Retina (tissue), 1 donor: ENCODE results near the gene HMSD.

Experiments
- DNase-seq: peaks from one replicate; pipeline ENCODE4 v3.0.0-alpha.2; 2016

HMSD gene

GRCh38 chr18:63960891-63961290, 11.8 kb downstream of the HMSD start:
- DNase-seq: no peak

- no peak for DNase-seq
Measured at GRCh38 chr18:63961435-63961980, 12.4 kb downstream of the HMSD start.

GRCh38 chr18:63962137-63962536, 13.0 kb downstream of the HMSD start:
- DNase-seq: no peak

DNA sequence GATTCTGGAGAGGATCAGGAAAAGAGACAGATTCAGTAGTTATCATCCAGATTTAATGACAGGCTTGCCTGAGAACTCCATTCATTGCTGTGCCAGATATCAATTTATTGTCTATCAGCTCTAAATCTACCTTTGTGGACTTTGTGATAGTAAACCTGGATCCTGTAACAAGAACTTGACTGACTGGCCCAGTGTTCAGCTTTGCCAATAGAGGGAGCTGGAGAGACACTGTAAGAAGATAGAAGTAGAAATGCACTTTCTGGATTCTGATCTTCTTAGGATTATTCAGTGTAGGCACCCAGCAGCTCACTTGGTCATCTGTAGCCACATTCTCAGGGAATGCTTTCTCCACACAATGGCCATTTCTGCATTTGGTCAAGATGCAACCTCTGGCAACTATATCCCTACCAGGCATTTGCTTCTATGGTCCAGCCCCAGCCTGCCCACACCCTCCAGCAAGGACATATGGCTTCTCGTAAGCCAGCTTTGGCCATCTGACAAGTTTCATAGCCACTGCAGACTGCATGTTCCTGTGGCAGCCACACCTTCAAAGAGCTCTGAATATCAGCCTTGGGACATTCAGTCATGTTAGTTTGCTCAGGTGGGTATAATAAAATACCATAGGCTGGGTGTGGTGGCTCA, 14.6 kb downstream of the HMSD start:
- DNase-seq: no peak

- DNase-seq: no peak
Measured at GRCh38 chr18:63964908-63965307, 15.8 kb downstream of the HMSD start.

- DNase-seq: no peak
Measured at GRCh38 chr18:63965716-63966330, 16.7 kb downstream of the HMSD start.

DNA sequence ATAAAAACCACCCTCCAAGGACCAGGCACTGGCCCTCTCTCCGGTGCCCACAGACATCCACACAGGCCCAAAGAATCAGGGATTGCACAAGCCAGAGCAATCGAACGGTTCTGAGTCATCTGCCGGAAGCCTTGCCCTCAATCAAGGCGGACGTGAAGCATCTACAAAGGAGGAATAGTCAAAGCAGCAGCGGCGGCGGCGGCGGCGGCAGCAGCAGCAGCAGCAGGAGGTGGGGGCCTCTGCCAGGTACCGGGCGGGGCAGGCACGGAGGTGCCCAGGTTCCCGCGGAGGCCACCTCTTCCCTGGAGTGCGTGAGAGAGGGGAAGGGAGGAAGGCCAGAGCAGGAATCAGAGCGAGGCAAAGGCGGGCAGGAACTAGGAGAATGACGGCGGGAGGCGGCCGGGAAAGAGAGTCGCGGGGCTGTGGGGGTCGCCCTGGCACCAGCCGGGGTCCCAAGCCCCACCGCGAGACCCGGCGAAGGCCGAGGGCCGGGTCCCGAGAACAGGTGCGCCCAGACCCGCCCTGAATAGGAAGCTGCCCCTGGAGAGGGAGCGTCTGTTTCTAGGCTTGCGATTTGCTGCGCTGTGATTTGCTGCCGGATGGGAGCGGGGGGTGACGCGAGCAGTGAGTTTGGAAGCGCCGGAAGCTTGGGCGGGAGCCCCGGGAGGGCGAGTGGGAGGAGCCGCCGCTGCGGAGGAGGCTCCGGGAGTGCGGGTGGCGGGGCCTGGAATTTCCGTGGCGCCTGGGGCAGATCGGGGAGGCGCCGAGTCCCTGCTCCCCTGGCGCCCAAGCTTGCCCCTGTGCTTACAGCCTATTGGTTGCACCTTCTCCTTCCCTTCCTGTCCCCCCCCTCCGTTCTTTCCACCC, 21.1 kb downstream of the HMSD start, which contains the start of gene SERPINB8:
Gene SERPINB8, plus strand, starts transcription at position 140 of the 867 bp plus-strand sequence. CDS start 8,228 bp downstream, outside the sequence.
- DNase-seq: peak; percentile 96

DNA sequence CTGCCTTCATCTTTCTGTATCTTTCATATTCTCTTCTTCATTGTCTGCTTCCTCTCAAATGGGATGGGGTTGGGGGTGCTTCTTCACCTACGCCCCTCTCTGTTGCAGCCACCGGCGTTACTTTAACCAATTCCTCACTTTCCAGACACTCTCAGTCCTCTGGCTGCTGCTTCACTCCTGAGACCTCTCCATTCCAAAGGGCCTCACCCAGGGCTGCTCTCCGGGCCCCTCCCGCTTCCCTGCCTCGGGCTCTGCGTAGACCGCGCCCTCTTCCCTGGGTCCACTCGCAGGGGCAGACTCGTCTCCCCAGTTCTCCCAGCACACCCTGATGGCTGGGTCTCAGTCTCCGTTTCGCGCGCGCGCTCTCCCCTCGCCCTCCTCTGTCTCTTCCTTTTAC, 21.7 kb downstream of the HMSD start:
- DNase-seq: no peak

DNA sequence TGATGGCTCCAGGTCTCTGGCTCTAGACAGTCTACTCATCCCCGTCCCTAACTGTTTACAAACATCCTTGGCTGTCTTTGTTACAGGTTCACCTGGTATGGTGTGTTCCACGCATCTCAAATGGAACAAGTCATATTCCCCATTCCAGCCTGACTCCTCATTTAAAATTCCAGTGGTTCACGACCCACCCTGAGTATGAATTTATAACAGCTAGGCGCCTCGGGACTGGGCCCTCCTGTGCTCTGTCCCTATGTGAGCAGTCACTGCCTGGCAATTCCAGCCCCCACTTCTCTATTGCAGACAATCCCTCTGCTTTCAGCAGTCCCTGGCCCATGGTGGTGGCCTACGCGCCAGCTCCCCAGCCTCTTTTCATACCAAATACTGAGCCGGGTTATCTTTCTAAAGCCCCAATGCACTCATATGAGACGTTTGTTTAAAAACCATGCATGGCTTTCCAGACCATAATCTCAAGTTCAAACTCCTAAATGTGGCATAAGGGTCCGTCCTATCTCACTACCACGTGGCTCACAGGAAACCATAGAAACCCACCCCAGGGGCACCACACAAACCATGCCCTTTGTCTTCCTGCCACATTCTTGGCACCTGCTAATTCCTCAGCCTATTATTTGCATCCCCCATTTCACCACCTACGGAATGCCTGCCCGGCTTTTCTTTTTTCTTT, 22.4 kb downstream of the HMSD start:
- no peak for DNase-seq

DNA sequence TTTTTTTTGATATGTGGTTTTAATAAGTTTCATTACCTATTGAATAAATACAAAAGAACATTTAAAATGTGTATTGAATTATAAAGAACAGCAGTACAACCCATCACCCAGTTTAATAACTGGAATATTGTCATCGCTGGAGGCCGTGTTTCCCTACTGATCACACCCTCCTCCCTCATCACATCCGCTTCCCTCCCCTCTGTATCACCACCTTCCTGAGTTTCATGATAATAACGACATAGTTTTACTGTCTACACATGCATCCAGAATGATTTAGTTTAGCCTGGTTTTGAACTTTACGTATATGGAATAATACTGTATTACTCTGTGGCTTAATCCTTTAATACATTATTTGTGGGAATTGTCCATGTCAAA, 22.9 kb downstream of the HMSD start:
- DNase-seq: no peak

DNA sequence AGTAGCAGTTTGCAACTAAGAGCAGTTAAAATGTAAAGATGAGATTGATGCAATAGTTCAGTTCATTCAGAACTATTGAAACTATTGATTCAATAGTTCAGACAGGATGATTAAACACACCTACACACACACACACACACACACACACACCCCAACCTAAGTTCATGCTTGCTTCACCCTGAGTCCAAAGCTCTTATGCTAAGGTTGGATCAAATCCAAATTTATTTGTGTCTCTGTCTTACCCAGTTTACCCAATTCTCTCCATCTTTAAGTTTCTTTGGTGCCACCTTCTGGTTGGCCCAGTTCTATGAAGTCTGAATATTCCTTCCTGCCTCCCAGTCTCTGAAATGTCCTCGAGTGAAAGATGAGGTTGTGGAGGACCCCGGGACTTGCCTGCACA, 25.9 kb downstream of the HMSD start:
- DNase-seq: no peak

GRCh38 chr18:63975628-63976027, 26.5 kb downstream of the HMSD start:
- no peak for DNase-seq

DNA sequence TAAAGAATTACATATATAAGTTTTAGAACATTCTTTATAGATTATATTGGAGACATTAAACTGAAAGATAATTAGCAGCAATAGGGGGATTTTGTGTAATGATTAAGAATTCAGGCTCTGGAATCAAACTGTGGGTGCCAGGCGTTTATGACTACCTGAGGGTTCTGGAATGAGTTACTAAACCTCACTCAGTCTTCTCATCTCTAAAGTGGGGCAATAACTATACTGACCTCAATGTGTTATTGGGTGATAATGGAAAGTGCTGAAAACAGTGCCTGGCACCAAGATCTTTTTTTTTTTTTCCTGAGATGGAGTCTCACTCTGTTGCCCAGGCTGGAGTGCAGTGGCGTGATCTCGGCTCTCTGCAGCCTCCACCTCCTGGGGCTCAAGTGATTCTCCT, 27.9 kb downstream of the HMSD start:
- no peak for DNase-seq

DNA sequence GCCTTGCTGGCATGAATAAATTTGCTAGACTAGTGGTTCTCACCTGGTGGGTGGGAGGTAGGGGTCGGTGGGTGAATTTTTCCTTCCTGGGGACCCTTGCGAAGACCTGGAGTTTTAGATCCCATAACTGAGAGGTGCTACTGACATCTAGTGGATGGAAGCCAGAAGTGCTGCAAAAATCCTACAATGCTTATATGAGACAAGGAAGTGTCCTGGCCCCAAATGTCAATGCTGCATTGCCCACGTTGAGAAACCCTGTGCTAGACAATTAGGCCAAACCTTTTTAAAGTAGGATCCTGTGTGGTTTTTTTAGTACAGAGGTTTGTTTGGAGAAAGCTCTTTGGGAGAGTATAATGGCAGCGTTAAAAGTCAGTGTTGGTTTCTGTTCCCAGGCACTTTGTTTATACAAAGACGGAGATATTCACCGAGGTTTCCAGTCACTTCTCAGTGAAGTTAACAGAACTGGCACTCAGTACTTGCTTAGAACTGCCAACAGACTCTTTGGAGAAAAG, 30.4 kb downstream of the HMSD start:
- peak; percentile 63 for DNase-seq

DNA sequence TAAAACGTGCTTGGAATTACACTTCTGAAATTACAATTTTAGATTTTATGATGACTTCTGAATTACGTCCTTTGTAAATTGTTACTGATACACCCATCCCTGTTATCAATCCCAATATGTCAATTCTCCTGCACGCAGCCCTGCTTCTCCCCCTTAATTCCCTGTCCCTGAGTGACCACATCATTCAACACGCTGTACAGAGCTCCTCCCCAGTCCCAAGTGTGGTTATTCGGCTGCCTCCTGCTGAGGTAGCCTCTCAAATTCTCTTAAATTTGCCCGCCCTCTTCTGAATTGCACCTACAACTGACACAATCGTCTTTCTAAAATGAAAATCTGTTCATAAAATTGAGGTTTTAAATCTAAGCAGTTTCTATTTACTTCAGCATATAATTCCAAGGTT, 30.9 kb downstream of the HMSD start:
- no peak for DNase-seq

DNA sequence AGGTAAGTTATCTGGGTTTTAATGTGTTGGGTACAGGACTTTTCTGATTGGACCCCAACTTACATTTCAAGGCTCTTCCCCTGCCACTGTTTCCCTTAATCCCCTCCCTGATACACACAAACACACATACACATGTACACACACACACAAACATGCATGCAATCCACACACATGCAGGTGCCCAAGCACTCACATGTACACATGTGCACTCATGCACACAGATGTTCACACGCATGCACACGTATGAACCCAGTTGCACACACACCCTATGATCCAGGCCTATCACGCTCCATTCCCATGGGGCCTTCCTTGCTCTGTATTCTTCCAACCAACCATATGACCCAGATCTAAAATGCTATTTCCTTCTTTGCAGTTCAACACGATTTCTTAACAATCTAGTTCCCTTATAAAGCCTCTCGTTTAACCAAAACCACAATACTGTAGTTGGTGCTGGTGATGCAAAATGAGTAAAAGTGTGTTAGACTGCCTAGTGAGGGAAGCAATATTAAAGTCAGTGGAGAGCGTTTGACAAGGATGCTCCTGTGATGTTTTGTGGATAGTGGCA, 31.9 kb downstream of the HMSD start:
- no peak for DNase-seq

DNA sequence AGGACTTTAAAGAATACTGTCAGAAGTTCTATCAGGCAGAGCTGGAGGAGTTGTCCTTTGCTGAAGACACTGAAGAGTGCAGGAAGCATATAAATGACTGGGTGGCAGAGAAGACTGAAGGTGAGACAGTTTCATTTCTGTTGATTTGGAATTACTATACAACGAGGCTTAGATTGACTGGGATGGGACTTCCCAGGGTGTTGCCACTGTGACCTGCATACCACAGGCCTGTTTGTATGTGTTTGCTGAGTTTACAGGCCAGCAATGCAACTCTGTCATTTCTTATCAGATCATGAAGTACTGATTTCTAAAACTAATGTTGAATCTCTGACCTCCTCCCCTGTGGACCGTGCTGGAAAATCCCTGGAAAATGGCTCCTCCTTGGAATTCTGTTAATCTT, 32.6 kb downstream of the HMSD start:
- no peak for DNase-seq

DNA sequence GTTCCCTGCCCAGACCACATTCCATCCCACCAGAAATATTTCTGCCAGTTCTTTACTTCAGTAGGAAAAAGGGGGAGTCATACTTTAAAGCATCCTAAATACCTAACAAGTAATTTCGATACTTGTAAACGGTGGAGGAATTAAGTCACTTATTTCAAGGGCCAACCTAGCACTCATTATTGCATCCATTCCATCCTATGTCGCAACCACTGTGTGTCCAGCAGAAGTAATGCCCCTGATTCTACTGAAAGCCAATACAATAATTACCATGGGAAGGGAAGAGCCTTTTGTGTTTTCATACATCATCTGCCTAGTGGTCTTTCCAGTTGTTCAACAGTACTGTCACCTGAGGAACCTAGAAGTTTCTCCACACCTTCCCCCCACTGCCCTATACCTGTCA, 33.3 kb downstream of the HMSD start:
- no peak for DNase-seq

DNA sequence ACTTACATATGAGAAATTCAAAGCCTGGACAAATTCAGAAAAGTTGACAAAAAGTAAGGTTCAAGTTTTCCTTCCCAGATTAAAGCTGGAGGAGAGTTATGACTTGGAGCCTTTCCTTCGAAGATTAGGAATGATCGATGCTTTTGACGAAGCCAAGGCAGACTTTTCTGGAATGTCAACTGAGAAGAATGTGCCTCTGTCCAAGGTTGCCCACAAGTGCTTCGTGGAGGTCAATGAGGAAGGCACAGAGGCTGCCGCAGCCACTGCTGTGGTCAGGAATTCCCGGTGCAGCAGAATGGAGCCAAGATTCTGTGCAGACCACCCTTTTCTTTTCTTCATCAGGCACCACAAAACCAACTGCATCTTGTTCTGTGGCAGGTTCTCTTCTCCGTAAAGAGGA, 37.8 kb downstream of the HMSD start:
- DNase-seq: no peak

- DNase-seq: no peak
Measured at GRCh38 chr18:63987743-63988142, 38.6 kb downstream of the HMSD start.

- no peak for DNase-seq
Measured at GRCh38 chr18:63992751-63993150, 43.6 kb downstream of the HMSD start.

- DNase-seq: peak; percentile 38
Measured at GRCh38 chr18:63994783-63995399, 45.8 kb downstream of the HMSD start.
